MV-4-11 (cell line): ENCODE measurements around the gene NUPR2.
"Not testable (repeated sequence)": the region's sequence is repeated elsewhere in the genome, so short reads cannot be mapped to it uniquely, and the experiment has no call there.

ENCODE experiments used
- DNase-seq: peaks from one replicate; lab custom pipeline; 2025; lab: John Stamatoyannopoulos, UW

NUPR2 gene

DNA sequence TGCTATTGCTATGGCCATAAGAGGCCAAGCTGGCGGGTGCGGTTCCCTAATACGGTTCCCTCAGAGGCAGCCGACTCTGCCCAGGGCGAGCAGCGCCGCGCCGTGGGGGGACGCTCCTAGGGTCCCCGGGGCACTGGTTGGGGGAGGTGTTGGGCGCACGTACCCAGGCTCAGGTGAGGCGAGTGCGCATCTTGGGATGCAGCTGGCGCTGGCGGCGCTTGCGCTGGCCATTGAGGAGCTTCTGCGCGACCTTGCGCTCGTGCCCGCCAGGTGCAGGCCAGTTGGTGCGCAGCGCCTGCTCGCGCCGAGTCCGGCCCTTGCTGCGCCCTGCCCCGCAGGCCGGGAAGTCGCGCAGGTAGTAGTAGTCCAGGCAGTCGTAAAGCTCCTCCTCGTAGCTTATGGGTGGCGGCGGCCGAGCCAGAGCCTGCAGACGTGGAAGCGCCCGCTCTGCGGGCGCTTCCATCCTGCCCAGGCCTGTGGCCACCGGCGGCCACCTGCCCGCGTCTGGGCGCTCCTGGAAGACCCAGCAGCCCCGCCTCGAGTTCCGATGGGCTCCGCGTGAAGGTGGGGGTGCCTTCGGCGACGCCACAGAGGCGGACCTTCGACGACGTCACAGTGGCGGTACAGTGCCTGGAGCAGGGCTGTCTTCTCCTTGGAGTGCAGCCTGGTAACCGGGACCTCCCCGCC lies at the start of gene NUPR2:
Gene NUPR2, minus strand, starts transcription at position 566 of the 687 bp plus-strand sequence. Its CDS starts 103 bp downstream, at position 463.
- DNase-seq: no peak

DNA sequence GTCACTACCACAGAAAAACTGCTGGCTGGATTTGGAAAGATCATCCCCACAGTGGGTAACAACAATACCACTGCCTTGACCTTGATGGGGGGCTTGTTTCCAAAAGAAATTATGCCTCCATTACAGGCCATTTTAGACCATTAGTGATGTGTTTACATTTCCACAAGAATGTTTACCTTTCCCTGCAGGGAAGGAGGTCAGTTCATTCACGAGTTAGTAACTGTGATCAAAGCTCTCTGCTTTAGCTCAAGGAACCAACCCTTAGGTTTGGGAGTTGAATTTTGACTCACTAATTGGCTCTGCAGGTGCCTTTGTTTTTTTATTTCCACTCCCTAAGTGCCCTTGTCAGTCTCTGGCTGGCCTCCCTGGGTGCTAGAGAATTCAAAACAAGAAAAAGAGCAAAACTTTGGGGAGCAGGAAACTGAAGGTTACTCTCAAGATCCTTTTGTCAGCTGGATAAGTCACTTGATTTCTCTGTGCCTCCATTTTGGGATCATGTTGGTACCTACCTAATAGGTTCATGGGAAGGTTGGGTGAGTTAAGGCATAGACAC lies 41.1 kb upstream of the NUPR2 start:
- DNase-seq: no peak

- not testable (repeated sequence) for DNase-seq
These were observed 14.8 kb upstream of the NUPR2 start for GRCh38 chr7:56131062-56131461.

GRCh38 chr7:56127241-56127975 lies 11.2 kb upstream of the NUPR2 start:
- no peak for DNase-seq

GRCh38 chr7:56125831-56126230 lies 9.6 kb upstream of the NUPR2 start:
- peak; percentile 57 for DNase-seq

- DNase-seq: no peak
These were observed 8.8 kb upstream of the NUPR2 start for GRCh38 chr7:56124981-56125380.

DNA sequence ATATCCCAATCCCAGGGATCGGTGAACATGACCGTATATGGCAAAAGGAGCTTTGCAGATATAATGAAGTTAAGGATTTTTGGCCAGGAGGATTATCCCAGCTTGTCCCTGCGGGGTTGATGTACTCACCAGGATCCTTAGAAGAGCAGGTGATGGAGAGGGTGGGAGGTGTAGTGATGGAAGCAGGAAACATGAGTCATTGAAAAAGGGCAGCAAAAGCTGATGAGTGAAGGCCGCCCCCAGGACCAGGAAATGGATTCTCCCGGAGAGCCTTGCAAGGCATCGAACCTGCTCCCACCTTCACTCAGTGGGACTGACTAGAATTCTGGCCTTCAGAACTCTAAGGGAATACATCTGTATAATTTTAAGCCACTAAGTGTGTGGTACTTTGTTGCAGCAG lies 5.2 kb upstream of the NUPR2 start:
- DNase-seq: no peak

DNA sequence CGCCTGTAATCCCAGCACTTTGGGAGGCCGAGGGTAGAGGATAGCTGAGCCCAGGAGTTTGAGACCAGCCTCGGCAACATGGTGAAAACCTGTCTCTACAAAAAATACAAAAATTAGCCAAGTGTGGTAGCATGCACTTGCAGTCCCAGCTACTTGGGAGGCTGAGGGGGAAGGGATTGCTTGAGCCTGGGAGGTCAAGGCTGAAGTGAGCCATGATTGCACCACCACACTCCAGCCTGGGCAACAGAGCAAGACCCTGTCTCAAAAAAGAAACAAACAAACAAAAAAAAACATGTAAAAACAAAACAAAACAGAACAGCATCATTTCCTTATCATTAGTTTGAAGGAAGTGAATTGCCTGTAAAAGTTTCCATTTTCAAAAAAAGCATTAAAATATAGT lies 4.0 kb downstream of the NUPR2 start:
- not testable (repeated sequence) for DNase-seq

DNA sequence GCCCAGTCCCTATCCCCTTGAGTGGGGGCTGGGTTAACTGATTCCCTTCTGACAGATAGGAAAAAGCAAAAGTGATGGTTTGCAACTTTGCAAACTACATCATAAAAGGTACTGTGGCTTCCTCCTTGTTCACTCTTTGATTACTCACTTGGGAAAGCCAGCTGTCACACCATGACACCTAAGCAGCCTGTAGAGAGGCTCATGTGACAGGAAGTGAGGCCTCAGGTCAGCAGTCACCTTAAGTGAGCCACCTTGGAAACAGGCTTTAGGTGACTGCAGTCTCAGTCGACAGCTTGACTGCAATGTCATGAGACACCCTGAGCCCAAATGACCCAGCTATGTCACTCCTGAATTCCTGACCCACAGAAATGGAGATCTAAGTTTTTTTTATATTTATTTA lies 5.6 kb downstream of the NUPR2 start:
- no peak for DNase-seq

GRCh38 chr7:56107954-56108258 lies 8.3 kb downstream of the NUPR2 start:
- no peak for DNase-seq

- peak; percentile 99 for DNase-seq
These were observed 9.8 kb downstream of the NUPR2 start, which contains the start of gene CHCHD2 for GRCh38 chr7:56106108-56107073. TSS of gene CHCHD2 (minus strand) at chr7:56106476. CDS start at chr7:56106413, 63 bp downstream.

- DNase-seq: peak; percentile 31
These were observed 10.7 kb downstream of the NUPR2 start for GRCh38 chr7:56105508-56105907.

- not testable (repeated sequence) for DNase-seq
These were observed 12.1 kb downstream of the NUPR2 start for GRCh38 chr7:56104138-56104537.

GRCh38 chr7:56099653-56100052 lies 16.6 kb downstream of the NUPR2 start:
- DNase-seq: no peak

DNA sequence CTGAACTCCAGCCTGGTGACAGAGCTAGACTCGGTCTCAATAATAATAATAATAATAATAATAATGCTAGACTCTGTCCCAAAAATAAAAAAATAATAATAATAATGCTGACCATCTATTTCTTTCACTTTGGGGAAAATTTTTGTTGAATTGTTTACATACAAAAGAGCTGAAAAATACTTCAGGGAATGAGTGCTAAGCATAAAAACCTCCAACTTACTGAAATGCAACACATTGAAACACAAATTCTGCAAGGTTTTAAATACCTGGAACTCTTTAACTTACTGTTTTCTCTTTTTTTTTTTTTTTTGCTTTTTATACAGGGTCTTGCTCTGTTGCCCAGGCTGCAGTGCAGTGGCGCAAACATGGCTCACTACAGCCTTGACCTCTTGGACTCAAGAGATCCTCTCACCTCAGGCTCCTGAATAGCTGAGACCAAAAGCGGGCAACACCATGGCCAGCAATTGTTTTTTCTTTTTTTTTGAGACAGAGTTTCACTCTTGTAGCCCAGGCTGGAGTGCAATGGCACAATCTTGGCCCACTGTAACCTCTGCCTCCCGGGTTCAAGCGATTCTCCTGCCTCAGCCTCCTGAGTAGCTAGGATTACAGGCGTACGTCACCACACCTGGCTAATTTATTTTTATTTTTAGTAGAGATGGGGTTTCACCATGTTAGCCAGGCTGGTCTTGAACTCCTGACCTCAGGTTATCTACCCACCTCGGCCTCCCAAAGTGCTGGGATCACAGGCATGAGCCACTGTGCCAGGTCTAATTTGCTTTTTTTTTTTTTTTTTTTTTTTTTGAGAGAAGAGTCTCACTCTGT lies 17.8 kb downstream of the NUPR2 start:
- DNase-seq: not testable (repeated sequence)

GRCh38 chr7:56097700-56098099 lies 18.5 kb downstream of the NUPR2 start:
- DNase-seq: peak; percentile 79

GRCh38 chr7:56092789-56093531 lies 23.3 kb downstream of the NUPR2 start, which contains the start of gene PHKG1:
TSS of gene PHKG1 (minus strand) at chr7:56092952. CDS start at chr7:56088941, 4,011 bp downstream.
- no peak for DNase-seq

DNA sequence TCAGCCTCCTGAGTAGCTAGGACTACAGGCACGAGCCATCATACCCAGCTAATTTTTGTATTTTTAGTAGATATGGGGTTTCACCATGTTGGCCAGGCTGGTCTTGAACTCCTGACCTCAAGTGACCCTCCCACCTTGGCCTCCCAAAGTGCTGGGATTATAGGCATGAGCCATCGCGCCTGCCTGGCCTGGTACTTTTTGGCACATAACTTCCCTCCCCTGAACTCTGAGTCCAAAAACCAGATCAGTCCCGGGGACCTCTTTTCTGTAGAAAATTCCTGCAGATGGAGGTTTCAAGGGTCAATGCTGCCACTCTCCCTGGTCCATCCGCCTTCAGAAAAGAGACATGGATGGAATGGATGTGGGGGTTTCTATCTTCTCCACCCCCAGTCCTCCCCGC lies 23.8 kb downstream of the NUPR2 start:
- DNase-seq: not testable (repeated sequence)

GRCh38 chr7:56091591-56091990 lies 24.6 kb downstream of the NUPR2 start:
- no peak for DNase-seq

GRCh38 chr7:56087445-56087844 lies 28.8 kb downstream of the NUPR2 start:
- no peak for DNase-seq
